ENCODE results near the gene SEMA3A.
"Not testable (repeated sequence)": the region's sequence is repeated elsewhere in the genome, so short reads cannot be mapped to it uniquely, and the experiment has no call there.

The SEMA3A gene

DNA sequence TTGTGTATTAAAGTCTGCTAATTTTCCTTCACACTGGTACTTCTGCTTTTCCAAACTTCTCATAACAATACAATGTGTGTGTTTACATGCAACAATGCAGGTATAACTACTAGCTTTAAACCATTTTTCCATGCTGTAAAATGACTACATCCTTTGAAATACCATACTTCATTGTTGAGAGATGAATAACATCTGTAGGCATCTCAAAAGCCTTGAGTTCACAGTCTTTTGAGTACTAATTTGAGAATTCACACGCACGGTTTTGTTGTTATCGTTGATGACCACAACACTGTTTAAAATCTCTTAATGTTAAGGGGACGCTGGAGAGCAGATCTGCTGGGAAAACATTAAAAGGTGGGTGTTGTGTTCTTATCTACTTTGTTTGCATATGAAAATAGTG lies 37.4 kb downstream of the SEMA3A start:
- no peak for DNase-seq (ENCODE audit: extremely low read depth in 1 of 2, low read depth in 1 of 2)

DNA sequence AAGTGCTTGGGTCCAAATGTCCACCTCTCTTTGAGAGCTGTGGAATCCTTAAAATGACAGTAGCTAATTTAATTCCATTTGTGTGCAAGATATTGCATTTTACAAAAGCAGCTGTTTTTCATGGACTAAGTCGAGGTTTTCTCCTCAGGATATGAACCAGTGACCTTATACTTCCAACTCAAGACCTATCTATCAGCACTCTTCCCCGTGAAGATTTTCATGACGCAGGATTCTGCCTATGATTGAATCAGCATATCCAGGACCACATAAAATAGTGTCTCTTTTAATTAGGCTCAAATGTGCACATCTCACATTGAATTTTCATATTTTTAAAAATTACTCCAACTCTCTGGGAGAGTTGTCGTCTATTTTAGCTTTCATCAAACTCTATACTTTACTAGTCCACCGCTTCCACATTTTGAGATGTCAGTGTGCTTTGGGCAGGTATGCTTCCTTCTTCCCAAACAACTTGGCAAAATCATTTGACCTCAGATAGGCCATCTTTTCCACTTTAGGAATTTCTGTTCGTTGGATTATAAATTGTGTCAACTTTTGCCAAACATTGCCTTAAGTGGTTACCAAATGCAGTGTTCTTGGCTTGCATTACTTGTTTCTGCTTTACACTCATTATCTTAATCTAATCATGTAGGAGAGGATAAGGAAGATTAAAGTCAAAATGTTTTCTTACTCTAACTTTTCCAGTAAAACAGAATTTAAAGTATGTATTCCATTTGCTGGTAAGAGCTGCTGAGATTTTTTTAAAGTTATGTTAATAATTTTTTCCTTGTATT lies 39.4 kb downstream of the SEMA3A start:
- DNase-seq (ENCODE audit: extremely low read depth in 1 of 2, low read depth in 1 of 2), result no peak

DNA sequence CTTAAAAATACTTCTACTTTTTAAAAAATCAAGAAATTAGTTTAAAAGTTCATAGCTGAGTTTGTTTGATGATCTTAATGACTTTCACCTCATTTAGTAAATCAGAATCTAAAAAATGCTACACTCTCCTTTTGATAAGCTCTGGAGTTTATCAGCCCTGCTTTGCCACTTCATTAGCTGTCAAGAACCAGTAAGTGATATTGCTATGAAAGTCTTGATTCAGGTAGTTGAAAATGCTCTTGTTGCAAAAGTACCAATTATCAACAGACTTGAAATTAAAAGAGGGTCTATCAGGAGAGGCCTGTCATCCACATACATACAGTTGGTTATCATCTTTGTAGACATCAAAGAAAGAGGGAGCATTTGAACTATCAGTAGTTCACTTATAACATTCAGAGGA lies 41.6 kb downstream of the SEMA3A start:
- no peak for DNase-seq (ENCODE audit: extremely low read depth in 1 of 2, low read depth in 1 of 2)

DNA sequence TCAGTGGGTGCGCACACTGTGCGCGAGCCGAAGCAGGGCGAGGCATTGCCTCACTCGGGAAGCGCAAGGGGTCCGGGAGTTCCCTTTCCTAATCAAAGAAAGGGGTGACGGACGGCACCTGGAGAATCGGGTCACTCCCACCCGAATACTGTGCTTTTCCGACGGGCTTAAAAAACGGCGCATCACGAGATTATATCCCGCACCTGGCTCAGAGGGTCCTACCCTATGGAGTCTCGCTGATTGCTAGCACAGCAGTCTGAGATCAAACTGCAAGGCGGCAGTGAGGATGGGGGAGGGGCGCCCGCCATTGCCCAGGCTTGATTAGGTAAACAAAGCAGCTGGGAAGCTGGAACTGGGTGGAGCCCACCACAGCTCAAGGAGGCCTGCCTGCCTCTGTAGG lies 44.2 kb downstream of the SEMA3A start:
- DNase-seq (ENCODE audit: extremely low read depth in 1 of 2, low read depth in 1 of 2), result not testable (repeated sequence)

DNA sequence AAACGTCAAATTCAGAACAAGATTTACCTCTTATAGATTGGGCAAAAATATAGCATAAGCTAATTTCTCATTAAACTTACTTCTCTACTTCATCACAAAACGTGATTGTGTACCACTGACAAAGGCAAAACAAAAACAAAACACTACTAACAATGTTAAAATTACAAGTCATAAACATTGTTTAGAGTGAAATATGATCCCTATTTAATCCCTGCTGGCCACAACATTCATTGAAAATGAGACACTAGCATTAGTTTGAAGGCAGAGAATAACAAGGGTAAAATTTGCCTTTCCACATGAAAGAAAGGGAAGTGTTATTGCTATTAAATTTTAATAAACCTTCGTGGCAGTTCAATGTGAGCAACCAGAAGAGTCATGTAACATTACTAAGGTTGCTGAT lies 45.0 kb downstream of the SEMA3A start:
- no peak for DNase-seq (ENCODE audit: extremely low read depth in 1 of 2, low read depth in 1 of 2)

DNA sequence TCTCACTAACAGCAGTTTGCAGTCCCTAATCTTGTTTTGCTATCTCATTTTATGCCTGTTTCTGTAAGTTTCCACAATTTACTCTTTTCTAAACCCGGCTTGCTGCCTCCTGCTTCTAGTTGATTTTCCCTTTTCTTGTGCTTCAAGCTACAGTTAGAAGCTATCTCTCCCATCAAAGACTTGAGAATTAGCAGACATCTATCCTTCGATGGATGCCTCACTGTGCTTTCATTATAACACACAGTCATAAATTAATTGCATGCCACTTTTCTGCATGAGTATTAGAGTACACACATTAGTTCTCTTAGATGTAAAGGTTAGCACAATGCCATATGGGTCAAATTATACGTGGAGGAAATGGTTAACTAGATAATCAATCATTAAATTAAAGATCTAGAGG lies 48.7 kb downstream of the SEMA3A start:
- DNase-seq (ENCODE audit: extremely low read depth in 1 of 2, low read depth in 1 of 2), result no peak

DNA sequence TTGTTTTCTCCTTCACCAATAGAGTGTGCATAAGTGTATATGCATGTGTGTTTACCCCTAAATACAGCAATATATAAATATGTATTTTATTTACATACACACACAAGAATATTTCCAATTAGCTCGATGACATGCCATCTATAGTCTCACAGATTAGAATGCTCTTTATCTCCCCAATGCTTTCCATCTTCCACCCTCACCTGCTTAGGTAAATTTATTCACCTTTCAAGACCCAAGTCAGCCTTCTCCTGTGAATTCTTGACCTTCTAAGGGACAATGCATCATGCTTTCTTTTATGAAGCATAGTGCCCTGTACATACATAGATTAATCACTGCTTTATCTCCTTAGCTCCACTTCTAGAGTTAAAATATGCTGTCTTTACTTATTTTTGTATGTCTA lies 49.7 kb downstream of the SEMA3A start:
- DNase-seq (ENCODE audit: extremely low read depth in 1 of 2, low read depth in 1 of 2), result no peak

DNA sequence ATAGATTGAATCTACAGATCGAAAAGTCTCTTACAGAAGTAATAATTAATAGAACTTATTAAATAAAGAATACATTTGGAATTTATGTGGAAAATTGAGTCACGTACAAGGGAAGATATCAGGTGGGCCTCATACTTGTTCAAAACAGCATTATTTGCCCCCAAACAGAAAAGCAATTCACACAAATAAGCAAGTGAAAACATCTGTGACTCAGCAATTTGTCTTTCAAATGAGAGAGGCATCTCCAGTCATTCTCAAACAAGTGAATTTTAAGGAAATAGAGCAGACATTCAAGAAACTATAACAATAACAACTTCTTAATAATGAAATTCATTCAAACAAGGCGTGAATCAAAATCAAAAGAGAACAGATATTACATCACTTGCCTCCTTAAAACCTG lies 50.1 kb downstream of the SEMA3A start:
- DNase-seq (ENCODE audit: extremely low read depth in 1 of 2, low read depth in 1 of 2), result no peak

DNA sequence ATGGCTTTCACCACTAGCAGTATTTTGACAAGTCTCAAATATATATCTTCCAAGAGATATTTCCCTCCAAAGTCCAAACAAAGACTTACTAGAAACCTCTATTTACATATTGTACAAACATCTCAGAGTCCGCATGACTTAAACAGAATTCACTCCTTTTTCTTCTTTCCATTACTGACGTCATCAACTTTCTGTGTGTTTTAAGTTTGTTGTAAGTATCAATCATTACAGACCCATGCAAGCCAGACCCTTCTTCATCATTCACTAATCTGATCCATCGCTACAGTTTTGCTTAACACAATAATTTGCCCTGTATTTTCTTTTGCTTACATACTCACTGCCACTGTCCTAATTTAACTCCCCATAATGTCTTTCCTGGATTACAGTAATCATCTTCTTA lies 51.9 kb downstream of the SEMA3A start:
- no peak for DNase-seq (ENCODE audit: extremely low read depth in 1 of 2, low read depth in 1 of 2)

DNA sequence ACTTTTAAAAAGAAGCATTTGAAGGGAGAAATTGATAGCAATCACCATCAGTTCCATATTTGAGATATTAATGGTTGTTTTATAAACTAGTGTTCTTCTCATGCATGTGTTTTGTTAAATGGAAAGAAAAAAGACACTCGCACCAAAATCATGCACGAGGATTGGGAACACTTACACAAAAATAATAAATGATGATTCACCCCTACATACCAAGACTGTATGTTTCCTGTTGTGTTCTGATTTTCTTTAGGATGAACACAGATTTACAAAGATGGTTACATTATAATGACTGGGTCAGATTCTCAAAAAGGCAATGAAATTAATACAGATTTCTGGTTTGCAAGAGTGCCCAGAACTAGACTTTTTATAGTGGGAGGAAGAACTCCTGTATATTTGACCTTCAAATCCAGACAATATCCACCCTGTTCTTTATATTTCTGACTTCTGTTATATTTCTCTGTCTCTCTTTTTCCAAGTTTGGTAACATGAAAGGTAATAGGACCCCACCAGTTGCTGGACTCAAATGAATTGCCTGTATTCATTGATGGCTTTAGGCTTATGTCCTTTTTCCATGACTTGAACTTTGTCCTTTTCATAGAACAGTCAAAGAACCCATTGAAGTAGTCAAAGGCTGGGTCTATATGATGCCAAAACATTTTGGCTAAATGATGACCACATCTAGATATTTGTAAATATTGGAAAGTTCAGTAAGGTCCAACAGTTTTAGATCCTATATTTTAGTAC lies 54.4 kb downstream of the SEMA3A start:
- DNase-seq (ENCODE audit: extremely low read depth in 1 of 2, low read depth in 1 of 2), result no peak

DNA sequence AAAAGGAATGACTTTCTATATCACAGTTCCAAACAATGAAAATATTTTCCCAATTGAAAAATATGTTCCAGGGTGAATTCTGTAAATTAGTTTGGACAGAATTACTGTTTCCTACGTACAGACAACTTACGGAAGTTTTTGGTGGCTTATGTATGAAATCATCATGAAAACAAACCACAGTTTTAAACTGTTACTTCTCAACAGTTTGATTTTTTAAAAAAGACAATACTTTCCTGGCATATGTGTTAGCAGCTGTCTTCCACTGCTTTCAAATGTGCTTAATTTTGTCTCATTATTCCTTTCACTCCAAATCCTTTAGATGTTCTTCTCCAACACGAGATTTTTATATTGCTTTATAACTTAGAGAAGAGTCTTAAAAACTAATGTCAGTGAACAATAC lies 56.2 kb downstream of the SEMA3A start:
- DNase-seq (ENCODE audit: extremely low read depth in 1 of 2, low read depth in 1 of 2), result no peak

DNA sequence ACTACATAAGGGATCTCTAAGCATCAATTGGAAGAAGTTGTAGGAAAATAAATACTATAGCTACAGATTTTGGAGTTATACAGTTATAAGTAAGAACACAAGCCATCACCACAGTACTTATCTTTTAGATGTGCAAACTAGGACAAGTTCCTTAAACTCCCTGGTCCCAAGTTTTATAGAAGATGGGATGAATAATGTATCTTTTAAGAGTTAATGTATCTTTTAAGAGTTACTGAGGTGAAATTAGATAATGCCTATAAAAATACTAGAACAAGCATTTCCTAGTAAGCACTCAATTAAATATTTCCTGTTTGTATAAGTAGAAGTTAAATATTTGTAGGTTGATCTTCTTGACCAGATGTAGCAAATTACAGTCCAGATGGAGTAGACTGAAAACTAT lies 56.8 kb downstream of the SEMA3A start:
- DNase-seq (ENCODE audit: extremely low read depth in 1 of 2, low read depth in 1 of 2), result no peak

DNA sequence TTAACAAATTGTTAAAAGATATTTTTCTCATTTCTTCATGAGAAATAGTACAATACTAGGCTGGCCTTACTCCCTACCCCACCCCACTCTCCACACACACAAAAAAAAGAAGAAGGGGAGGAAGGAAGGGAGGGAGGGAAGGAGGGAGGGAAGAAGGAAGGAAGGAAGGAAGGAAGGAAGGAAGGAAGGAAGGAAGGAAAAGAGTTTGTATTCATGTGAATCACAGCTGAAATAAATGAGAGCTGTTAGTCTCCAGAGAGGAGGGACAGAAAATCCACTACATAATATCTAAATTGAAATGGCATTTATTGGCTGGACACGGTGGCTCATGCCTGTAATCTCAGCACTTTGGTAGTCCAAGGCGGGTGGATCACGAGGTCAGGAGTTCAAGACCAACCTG lies 57.8 kb downstream of the SEMA3A start:
- no peak for DNase-seq (ENCODE audit: extremely low read depth in 1 of 2, low read depth in 1 of 2)

DNA sequence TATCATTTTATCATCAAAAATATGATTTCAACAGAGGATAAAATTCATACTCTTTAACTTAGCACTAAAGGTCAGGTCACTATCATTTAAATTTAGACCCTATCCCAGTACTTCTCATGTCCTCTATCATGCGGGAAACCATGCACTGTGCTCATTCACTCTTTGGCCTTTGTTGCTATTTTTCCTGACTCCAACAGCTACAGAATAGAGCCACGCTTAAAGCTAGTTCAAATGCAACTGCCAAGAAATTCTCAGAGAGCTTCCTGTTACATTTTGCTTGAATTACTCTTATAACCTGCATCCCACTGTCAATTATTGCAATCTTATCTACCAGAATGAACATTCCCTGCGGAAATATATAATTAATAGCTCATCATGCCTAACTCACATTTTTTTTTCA lies 58.3 kb downstream of the SEMA3A start:
- DNase-seq (ENCODE audit: extremely low read depth in 1 of 2, low read depth in 1 of 2), result no peak

DNA sequence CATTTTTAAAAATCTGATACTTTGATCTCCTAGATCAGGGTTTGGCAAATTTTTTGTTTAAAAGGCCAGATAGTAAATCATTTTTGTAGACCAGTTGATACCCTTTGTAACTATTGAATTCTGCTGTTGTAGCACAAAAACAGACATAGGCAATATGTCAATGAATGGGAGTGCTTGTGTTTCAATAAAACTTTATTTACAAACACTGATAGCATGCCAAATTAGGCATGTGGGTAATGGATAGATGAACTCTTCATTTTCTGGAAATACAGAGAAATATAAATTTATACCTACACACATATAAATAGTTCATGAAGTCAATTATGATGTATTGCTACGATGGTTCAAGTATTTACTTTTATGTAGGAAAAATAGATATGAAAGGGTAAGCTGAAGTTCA lies 60.4 kb downstream of the SEMA3A start:
- no peak for DNase-seq (ENCODE audit: extremely low read depth in 1 of 2, low read depth in 1 of 2)

DNA sequence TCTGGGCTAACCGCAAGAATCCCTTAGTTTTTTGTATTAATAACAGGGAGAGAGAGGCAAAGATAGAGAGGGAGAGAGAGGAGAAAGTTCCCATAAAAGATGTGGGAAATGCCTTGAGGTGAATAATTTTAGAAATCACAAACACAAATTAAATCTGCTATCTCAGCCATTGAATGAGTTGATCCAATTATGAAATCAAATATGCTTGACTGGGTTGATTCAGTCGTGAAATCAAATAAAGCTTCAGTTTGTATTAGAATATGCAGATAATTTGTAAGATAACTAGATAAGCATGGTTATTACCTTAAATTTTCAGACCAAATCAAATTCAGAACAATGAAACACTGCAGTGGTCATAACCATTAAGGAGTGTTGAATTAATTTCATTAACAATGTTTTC lies 68.9 kb downstream of the SEMA3A start:
- DNase-seq (ENCODE audit: extremely low read depth in 1 of 2, low read depth in 1 of 2), result no peak

DNA sequence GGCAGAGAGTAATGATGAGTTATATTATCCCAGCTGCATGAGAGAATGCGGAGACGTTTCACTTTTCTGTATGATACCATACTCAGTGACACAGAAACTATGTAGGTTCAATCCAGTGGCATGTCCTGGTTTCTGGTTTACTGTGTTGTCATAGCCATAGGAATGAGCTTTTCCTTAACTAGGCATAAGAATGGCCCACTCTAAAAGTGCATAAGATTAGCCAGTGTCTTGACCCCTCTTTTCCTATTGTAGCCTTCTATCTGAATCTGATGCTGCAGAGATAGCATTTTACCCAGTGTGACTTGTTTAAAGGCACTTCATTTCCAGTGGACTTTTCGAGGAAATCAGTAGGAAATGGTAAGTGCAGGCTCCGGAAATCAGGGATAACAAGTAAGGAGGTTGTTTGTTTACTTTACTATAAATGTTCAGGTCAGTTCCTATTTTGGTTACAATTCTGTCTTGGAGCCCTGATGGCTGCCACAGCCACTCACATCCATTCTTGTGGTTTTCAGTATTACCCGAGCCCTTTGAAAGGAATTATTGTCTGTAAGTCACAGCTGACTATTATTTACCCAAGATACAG lies 70.5 kb downstream of the SEMA3A start:
- no peak for DNase-seq (ENCODE audit: extremely low read depth in 1 of 2, low read depth in 1 of 2)

DNA sequence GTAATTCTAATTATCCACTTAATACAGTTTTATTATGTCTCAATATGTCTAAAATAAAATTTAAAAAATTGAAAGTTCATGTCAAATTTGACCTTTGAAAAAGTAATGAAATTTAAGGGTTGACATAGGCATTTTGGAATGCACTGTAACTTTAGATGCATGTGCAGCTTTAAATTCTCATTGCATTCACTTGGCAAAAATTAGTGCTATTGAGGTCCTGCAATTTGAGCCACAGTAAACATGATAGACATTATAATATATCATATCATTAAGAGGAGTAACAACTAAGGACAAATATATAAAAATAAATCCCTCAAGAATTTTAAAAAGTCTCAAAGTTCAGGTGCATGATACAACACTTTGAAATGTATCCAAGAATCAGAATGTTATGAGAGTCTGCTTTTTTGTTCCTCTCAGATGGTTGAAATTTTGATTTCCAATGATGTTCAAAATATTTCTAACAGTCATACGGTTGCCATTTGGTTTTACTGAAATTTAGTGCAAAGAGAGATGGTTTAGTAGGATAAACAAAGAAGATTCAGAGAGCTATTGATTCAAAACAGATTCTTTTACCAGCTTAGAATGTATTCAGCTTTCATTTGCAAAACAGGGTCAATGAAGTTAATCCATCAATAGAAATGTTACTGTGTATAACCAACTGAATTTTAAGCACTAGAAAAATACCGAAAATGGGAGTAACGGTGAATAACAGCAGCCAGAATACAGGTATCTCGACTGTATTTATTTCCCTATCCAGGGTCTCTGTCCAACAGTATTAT lies 71.8 kb downstream of the SEMA3A start:
- no peak for DNase-seq (ENCODE audit: extremely low read depth in 1 of 2, low read depth in 1 of 2)

DNA sequence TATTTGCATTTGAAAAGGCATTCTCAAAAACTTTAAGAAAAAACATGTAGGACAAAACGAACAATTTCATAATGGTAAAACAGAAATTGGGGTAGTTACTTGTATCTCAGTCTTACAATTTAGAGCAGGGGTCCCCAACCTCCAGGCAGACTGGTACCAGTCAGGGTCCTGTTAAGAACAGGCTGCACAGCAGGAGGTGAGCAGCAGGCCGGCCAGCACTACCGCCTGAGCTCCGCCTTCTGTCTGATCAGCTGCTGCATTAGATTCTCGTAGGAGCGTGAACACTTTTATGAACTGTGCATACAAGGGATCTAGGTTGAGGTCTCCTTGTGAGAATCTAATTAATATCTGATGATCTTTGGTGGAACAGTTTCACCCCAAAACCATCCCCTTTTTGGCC lies 77.3 kb downstream of the SEMA3A start:
- DNase-seq (ENCODE audit: extremely low read depth in 1 of 2, low read depth in 1 of 2), result no peak

DNA sequence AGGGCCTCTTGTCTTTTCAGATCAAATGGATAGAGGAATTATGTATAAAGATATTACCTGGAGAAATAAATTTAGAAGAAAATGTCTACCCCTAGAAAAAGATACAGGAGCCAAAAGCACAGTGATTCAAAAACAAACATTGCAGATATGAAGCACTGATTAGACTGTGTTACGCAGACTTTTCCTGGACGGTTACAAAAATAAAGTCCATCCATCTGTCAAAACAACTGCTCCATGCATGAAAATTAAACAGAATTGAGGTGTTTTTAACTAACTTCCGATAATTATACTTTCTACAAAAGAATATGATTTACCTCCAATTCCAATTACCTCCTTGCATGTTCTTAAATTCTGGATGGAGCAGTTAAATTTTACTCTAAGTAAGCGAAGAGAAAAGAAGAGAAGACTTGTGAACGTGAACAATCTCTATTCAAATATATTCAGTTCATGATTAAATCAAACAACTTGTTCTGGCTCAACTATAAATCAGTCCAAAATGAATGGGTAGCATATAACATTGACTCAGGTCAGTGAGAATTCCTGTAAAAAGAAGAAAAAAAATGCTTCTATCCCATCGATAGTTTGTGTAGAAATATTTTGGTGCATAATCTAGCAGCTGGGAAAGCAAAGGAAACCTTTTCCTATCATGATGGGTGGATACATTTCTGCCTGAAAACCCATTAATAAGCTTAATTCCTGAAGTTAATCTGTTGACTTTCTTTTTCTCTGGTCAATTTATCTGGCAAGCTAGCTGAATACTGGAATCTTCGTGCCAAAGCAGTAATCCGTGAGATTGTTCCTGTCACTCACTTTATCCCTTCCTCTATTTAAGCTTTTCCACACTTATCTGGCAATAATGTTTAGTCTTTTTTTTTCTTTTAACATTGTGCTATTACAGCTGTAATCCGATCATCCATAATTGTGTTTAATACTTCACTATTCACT lies 80.4 kb downstream of the SEMA3A start:
- no peak for DNase-seq (ENCODE audit: extremely low read depth in 1 of 2, low read depth in 1 of 2)

All from activated CD8-positive, alpha-beta memory T cell treated with anti-CD3 and anti-CD28 coated beads for 1 hour (primary cell).